Natural killer cell (primary cell): ENCODE results near the gene EHMT1. TPM values are rescaled to one million over a fixed set of nuclear protein-coding genes. Genes with fewer than 3 reads are reported as not detected.

Source experiments
- ATAC-seq, 3 donors: fragments of 150-1000 bp in 2 of 3; fragments of 200-7000 bp in 1 of 3; cut with Tn5 transposase; 1 replicate in 1 of 3; 2 replicates in 2 of 3; pipeline ENCODE4 v1.10.0; 2021; ENCODE audit warnings: mild to moderate bottlenecking in 2 of 3, moderate library complexity in 2 of 3
- DNase-seq, 2 donors: peaks; one replicate each; pipeline versions ENCODE4 v3.0.0 to v3.0.0-alpha.2; 2013 to 2021; ENCODE audit warnings: mixed read lengths in 1 of 2
- H3K27ac ChIP-seq: one replicate; pipeline ENCODE4 v1.5.1; 2013; ENCODE audit warnings: mild to moderate bottlenecking, low read length
- H3K27me3 ChIP-seq: one replicate; pipeline ENCODE4 v1.6.1; 2013; ENCODE audit warnings: low read length; ENCODE audit not compliant: control insufficient read depth, insufficient read depth
- H3K36me3 ChIP-seq: one replicate; pipeline ENCODE4 v1.6.1; 2013; ENCODE audit warnings: low read length; ENCODE audit not compliant: control insufficient read depth, insufficient read depth
- H3K4me1 ChIP-seq: one replicate; pipeline ENCODE4 v1.6.1; 2013; ENCODE audit warnings: low read length; ENCODE audit not compliant: control insufficient read depth, insufficient read depth
- H3K4me3 ChIP-seq: one replicate; pipeline ENCODE4 v1.5.1; 2013; ENCODE audit warnings: low read length
- H3K9me3 ChIP-seq: one replicate; pipeline ENCODE4 v1.6.1; 2013; ENCODE audit warnings: low read length; ENCODE audit not compliant: control insufficient read depth, insufficient read depth
- H3K27ac Mint-ChIP-seq, 2 donors: one replicate each; pipeline ENCODE4 v1.8.0; 2022; ENCODE audit warnings: mild to moderate bottlenecking in 2 of 2, mixed read lengths in 2 of 2, moderate library complexity in 1 of 2
- H3K27me3 Mint-ChIP-seq, 2 donors: one replicate each; pipeline ENCODE4 v1.8.0; 2022; ENCODE audit warnings: low read depth in 2 of 2, mixed read lengths in 2 of 2
- H3K36me3 Mint-ChIP-seq: one replicate; pipeline ENCODE4 v1.8.0; 2022; ENCODE audit warnings: mixed read lengths
- H3K4me1 Mint-ChIP-seq, 2 donors: one replicate each; pipeline ENCODE4 v1.8.0; 2022; ENCODE audit warnings: mixed read lengths in 2 of 2
- H3K4me3 Mint-ChIP-seq: one replicate; pipeline ENCODE4 v1.8.0; 2022; ENCODE audit warnings: mild to moderate bottlenecking, moderate library complexity, mixed read lengths
- H3K9me3 Mint-ChIP-seq, 2 donors: one replicate each; pipeline ENCODE4 v1.8.0; 2022; ENCODE audit warnings: mixed read lengths in 2 of 2
- CTCF ChIP-seq: fragments of 200-600 bp; IDR thresholded peaks from one replicate; pipeline ENCODE4 v1.8.0; 2022; ENCODE audit warnings: antibody characterized with exemption
- WGBS: methylation state at CpG from one replicate; pipeline ENCODE4 v1.1.7; 2013; ENCODE audit warnings: missing lambda C conversion rate; ENCODE audit not compliant: insufficient coverage; 5-methylcytosine and 5-hydroxymethylcytosine counted together
- intact Hi-C: fragments of 100-400 bp; cut with micrococcal nuclease; formaldehyde crosslinking; loops from one replicate; pipeline ENCODE4 v1.14.2; 2022
- total RNA-seq, 4 donors: library from RNA; stranded (reverse); fragments of 120-200 nt in 1 of 4; gene quantifications; one replicate each; pipeline versions ENCODE4 v1.2.3 to v1.2.4, GENCODE V29; 2013 to 2022

The EHMT1 gene
- total RNA-seq, 3 donors from 2014 or later (not counting 1 experiment from before 2014, with no cell fraction given) = 173 to 200 (median 176) TPM

GRCh38 chr9:137836151-137836830 lies 217.5 kb downstream of the EHMT1 start:
- no peak for ATAC-seq
- H3K27me3 Mint-ChIP-seq = no peaks in the 10 kb centered on the region

DNA sequence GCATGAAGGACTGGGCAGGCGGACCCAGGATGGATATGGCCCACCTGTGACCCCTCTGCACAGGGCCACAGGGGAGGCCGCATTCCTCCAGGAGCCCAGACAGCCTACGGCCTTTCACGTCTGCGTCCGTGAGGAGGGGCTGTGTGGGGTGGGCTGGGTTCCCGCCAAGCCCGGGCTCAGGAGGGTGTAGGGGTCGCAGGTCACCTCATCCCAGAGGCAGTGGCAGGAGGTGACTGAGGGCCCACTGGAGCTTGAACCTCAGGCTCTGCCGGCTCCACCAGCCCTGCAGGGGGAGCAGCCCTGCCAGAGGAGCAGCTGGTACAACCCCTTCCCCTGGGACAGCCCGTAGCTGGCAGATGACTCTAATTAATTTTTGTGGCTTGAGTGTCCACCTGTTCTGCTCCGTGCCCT lies 218.0 kb downstream of the EHMT1 start:
- H3K27ac ChIP-seq = no peak overlapping the region
- Mint-ChIP-seq H3K27me3 (no peaks in the 10 kb centered on the region), H3K4me1 (peaks cover 5% of the 10 kb centered on the region in 2 donors), H3K27ac (no peak overlapping the region), H3K4me3 (no peak overlapping the region), H3K36me3 (peaks cover 8% of the 10 kb centered on the region), H3K9me3 (no peaks in the 10 kb centered on the region)
- TF ChIP-seq CTCF = no peak
- no peaks in the 10 kb centered on the region for H3K27me3 ChIP-seq
- intact Hi-C loops = no loop called here
- H3K36me3 ChIP-seq = peaks cover 32% of the 10 kb centered on the region
- no peaks in the 10 kb centered on the region for H3K9me3 ChIP-seq
- no peak for DNase-seq
- no peak for ATAC-seq
- no peaks in the 10 kb centered on the region for H3K4me1 ChIP-seq
- no peak overlapping the region for H3K4me3 ChIP-seq
- 88% methylated on average over 12 of the region's 12 CpGs for WGBS

More at GRCh38 chr9:137836151-137836830, 217.5 kb downstream of the EHMT1 start:
- peaks cover 5% of the 10 kb centered on the region in 2 donors for H3K4me1 Mint-ChIP-seq
- H3K9me3 Mint-ChIP-seq = no peaks in the 10 kb centered on the region
- peaks cover 37% of the 10 kb centered on the region for H3K36me3 ChIP-seq
- H3K4me1 ChIP-seq = no peaks in the 10 kb centered on the region
- peaks cover 8% of the 10 kb centered on the region for H3K36me3 Mint-ChIP-seq
- no peak overlapping the region for H3K27ac ChIP-seq
- intact Hi-C loops = no loop called here
- no peaks in the 10 kb centered on the region for H3K9me3 ChIP-seq
- no peak overlapping the region for H3K27ac Mint-ChIP-seq
- TF ChIP-seq CTCF = no peak
- H3K27me3 ChIP-seq = no peaks in the 10 kb centered on the region
- no peak for DNase-seq
- H3K4me3 ChIP-seq = no peak overlapping the region
- WGBS = 94% methylated on average over 28 of the region's 28 CpGs
- no peak overlapping the region for H3K4me3 Mint-ChIP-seq

- H3K4me1 Mint-ChIP-seq = peaks cover 5% of the 10 kb centered on the region in 2 donors
- ATAC-seq = no peak
- Histone ChIP-seq H3K4me3 (no peak overlapping the region), H3K4me1 (no peaks in the 10 kb centered on the region), H3K36me3 (peaks cover 30% of the 10 kb centered on the region), H3K9me3 (no peaks in the 10 kb centered on the region), H3K27me3 (no peaks in the 10 kb centered on the region), H3K27ac (no peak overlapping the region)
- intact Hi-C loops = no loop called here
- DNase-seq = no peak
- H3K4me3 Mint-ChIP-seq = no peak overlapping the region
- peaks cover 8% of the 10 kb centered on the region for H3K36me3 Mint-ChIP-seq
- WGBS = 97% methylated on average over 20 of the region's 20 CpGs
- no peaks in the 10 kb centered on the region for H3K27me3 Mint-ChIP-seq
- H3K27ac Mint-ChIP-seq = no peak overlapping the region
- H3K9me3 Mint-ChIP-seq = no peaks in the 10 kb centered on the region
- TF ChIP-seq CTCF = no peak
These were observed 218.8 kb downstream of the EHMT1 start for GRCh38 chr9:137837345-137838278.
